Retinal pigment epithelial cell (primary cell): ENCODE data around the gene METTL21C.

Source experiments
- DNase-seq: peaks from one replicate; pipeline ENCODE4 v3.0.0-alpha.2; 2010; ENCODE audit warnings: low read depth
- H3K4me3 ChIP-seq: 2 replicates; pipeline ENCODE4 v1.5.1; 2011; ENCODE audit warnings: mild to moderate bottlenecking, low read length, control low read depth, moderate library complexity
- CTCF ChIP-seq: conservative IDR thresholded peaks from 2 replicates; pipeline ENCODE4 v1.5.1; 2011; ENCODE audit warnings: low read depth, low read length, control low read depth, inconsistent platforms

Gene METTL21C

DNA sequence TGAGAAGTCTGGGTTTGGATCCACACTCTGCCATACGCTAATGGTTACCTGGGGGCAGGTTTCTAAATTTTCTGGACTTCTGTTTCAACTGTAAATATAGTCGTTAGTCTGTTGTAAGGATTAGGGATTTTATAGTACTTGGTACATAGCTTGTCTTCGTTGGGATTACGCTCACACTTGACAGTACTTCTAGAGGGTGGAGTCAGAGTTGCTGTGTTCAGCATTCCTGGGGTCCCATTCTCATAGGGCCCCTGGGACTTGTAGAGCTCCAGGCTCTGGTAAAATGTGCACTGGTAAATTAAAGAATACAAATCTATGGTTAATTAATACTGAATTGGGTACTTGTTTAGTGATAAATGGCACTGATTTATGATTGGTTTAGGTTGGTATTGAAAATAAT lies 52.8 kb downstream of the METTL21C start:
- no peak for DNase-seq
- no peak overlapping the region for H3K4me3 ChIP-seq
- no peak for TF ChIP-seq CTCF

DNA sequence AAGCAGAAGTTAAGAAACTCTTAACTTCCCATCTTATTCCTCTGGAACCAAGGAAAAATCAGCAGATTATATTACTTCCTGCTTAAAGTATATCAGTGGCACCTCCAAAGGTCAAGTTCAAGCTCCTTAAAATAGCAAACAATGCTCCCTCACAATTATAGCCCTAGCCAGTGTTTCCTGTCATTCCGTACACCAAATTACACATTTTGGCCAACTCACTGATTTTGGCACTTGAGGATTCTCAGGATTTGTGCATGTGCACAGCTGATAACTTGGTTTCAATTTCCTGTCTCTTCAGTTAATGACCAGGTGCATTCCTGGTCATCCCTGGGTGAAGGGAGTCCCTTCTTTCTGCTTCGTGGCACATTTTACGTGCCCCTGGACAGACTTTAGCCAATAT lies 56.1 kb downstream of the METTL21C start:
- TF ChIP-seq CTCF = no peak
- no peak for DNase-seq
- H3K4me3 ChIP-seq = no peak overlapping the region
